ENCODE results near the gene MUC12. TPM values are rescaled to one million over a fixed set of nuclear protein-coding genes. Genes with fewer than 3 reads are reported as not detected.
"Not testable (repeated sequence)": the region's sequence is repeated elsewhere in the genome, so short reads cannot be mapped to it uniquely, and the experiment has no call there.

Gene MUC12
- total RNA-seq (under 1 TPM in 3 of 5 donors, not detected in 2; 0.09 to 0.51 (median 0.33) TPM), total RNA-seq (0 to 0.92 (median 0.14) reads per million in 29 experiments)
- total RNA-seq (2013) = not detected

GRCh38 chr7:100969066-100969615, at the start of gene MUC12:
MUC12 (plus strand) TSS chr7:100969565; CDS start chr7:100969623, 58 bp downstream.
- H3K27me3 ChIP-seq (replicated peaks in 1 of 2; ENCODE audit: control insufficient read depth in 2 of 2, extremely low read depth in 1 of 2, insufficient read depth in 2 of 2, low read length in 1 of 2) = peaks cover 7 to 66% of the 10 kb centered on the region in 2 experiments
- H3K36me3 ChIP-seq (ENCODE audit: control insufficient read depth in 2 of 2, extremely low read depth in 1 of 2, insufficient read depth in 1 of 2, low read length in 1 of 2) = no peaks in the 10 kb centered on the region
- Mint-ChIP-seq H3K36me3 (peaks cover 4% of the 10 kb centered on the region), H3K4me3 (no peak within 1 kb of the TSS), H3K27me3 (peaks cover 45 to 49% of the 10 kb centered on the region in 2 donors), H3K4me1 (peaks cover 20 to 24% (median 21%) of the 10 kb centered on the region in 3 donors), H3K27ac (no peak within 1 kb of the TSS), H3K9me3 (peaks cover 0 to 2% (median 2%) of the 10 kb centered on the region in 3 donors)
- ATAC-seq (replicated peaks in 1 of 4) (no peak), DNase-seq (no peak)
- H3K4me1 ChIP-seq (ENCODE audit: control insufficient read depth in 1 of 2, extremely low read depth in 1 of 2, insufficient read depth in 2 of 2, low read length in 2 of 2) = peaks cover 0 to 27% of the 10 kb centered on the region in 2 experiments
- ChIA-PET POLR2A (no interaction called here), CTCF (no interaction called here)
- no peak within 1 kb of the TSS for H3K27ac ChIP-seq (ENCODE audit: low read length)
- 69% methylated on average over 10 of the region's 12 CpGs for WGBS (ENCODE audit: insufficient coverage)
- H3K9me3 ChIP-seq = no peaks in the 10 kb centered on the region
- H3K4me3 ChIP-seq (ENCODE audit: control insufficient read depth in 1 of 2, extremely low read depth in 1 of 2, low read length in 1 of 2) = no peak within 1 kb of the TSS

- CTCF ChIA-PET; H3K36me3 Mint-ChIP-seq; H3K27ac Mint-ChIP-seq; ATAC-seq (replicated peaks in 1 of 4); H3K4me1 ChIP-seq (ENCODE audit: control insufficient read depth in 1 of 2, extremely low read depth in 1 of 2, insufficient read depth in 2 of 2, low read length in 2 of 2); H3K36me3 ChIP-seq (ENCODE audit: control insufficient read depth in 2 of 2, extremely low read depth in 1 of 2, insufficient read depth in 1 of 2, low read length in 1 of 2); POLR2A ChIA-PET; H3K27ac ChIP-seq (ENCODE audit: low read length); H3K4me3 ChIP-seq (ENCODE audit: control insufficient read depth in 1 of 2, extremely low read depth in 1 of 2, low read length in 1 of 2); H3K9me3 Mint-ChIP-seq; H3K4me1 Mint-ChIP-seq; DNase-seq; H3K9me3 ChIP-seq; H3K4me3 Mint-ChIP-seq: not testable (repeated sequence)
- WGBS (ENCODE audit: insufficient coverage) = 66% methylated on average over 3 of the region's 9 CpGs
- H3K27me3 Mint-ChIP-seq = peaks cover 9 to 29% of the 10 kb centered on the region in 2 donors
- H3K27me3 ChIP-seq (replicated peaks in 1 of 2; ENCODE audit: control insufficient read depth in 2 of 2, extremely low read depth in 1 of 2, insufficient read depth in 2 of 2, low read length in 1 of 2) = peaks cover 0 to 13% of the 10 kb centered on the region in 2 experiments
These were observed 49.5 kb upstream of the MUC12 start for GRCh38 chr7:100919779-100920437.

GRCh38 chr7:100921039-100921438, 48.3 kb upstream of the MUC12 start:
- Mint-ChIP-seq H3K27ac (no peak overlapping the region), H3K36me3 (no peaks in the 10 kb centered on the region), H3K4me3 (no peak overlapping the region), H3K27me3 (peaks cover 8 to 27% of the 10 kb centered on the region in 2 donors), H3K9me3 (no peaks in the 10 kb centered on the region), H3K4me1 (no peaks in the 10 kb centered on the region)
- no peak overlapping the region for H3K27ac ChIP-seq (ENCODE audit: low read length)
- H3K9me3 ChIP-seq = no peaks in the 10 kb centered on the region
- no peaks in the 10 kb centered on the region for H3K36me3 ChIP-seq (ENCODE audit: control insufficient read depth in 2 of 2, extremely low read depth in 1 of 2, insufficient read depth in 1 of 2, low read length in 1 of 2)
- ATAC-seq (replicated peaks in 1 of 4) (no peak), DNase-seq (no peak)
- ChIA-PET POLR2A (no interaction called here), CTCF (no interaction called here)
- peaks cover 0 to 13% of the 10 kb centered on the region in 2 experiments for H3K27me3 ChIP-seq (replicated peaks in 1 of 2; ENCODE audit: control insufficient read depth in 2 of 2, extremely low read depth in 1 of 2, insufficient read depth in 2 of 2, low read length in 1 of 2)
- H3K4me1 ChIP-seq (ENCODE audit: control insufficient read depth in 1 of 2, extremely low read depth in 1 of 2, insufficient read depth in 2 of 2, low read length in 2 of 2) = no peaks in the 10 kb centered on the region
- H3K4me3 ChIP-seq (ENCODE audit: control insufficient read depth in 1 of 2, extremely low read depth in 1 of 2, low read length in 1 of 2) = no peak overlapping the region

- H3K4me1 ChIP-seq (ENCODE audit: control insufficient read depth in 1 of 2, extremely low read depth in 1 of 2, insufficient read depth in 2 of 2, low read length in 2 of 2); POLR2A ChIA-PET; H3K36me3 ChIP-seq (ENCODE audit: control insufficient read depth in 2 of 2, extremely low read depth in 1 of 2, insufficient read depth in 1 of 2, low read length in 1 of 2); H3K9me3 Mint-ChIP-seq; H3K9me3 ChIP-seq; H3K36me3 Mint-ChIP-seq; H3K4me3 Mint-ChIP-seq; H3K27me3 ChIP-seq (replicated peaks in 1 of 2; ENCODE audit: control insufficient read depth in 2 of 2, extremely low read depth in 1 of 2, insufficient read depth in 2 of 2, low read length in 1 of 2); ATAC-seq (replicated peaks in 1 of 4); DNase-seq; H3K4me3 ChIP-seq (ENCODE audit: control insufficient read depth in 1 of 2, extremely low read depth in 1 of 2, low read length in 1 of 2); CTCF ChIA-PET; H3K4me1 Mint-ChIP-seq; H3K27ac Mint-ChIP-seq; H3K27ac ChIP-seq (ENCODE audit: low read length): not testable (repeated sequence)
- 49% methylated on average over 3 of the region's 4 CpGs for WGBS (ENCODE audit: insufficient coverage)
- H3K27me3 Mint-ChIP-seq = peaks cover 4 to 18% of the 10 kb centered on the region in 2 donors
These were observed 45.7 kb upstream of the MUC12 start for GRCh38 chr7:100923616-100924015.

- peaks cover 0 to 10% (median 5%) of the 10 kb centered on the region in 3 donors for H3K9me3 Mint-ChIP-seq
- no peak overlapping the region for H3K4me3 ChIP-seq (ENCODE audit: control insufficient read depth in 1 of 2, extremely low read depth in 1 of 2, low read length in 1 of 2)
- no peaks in the 10 kb centered on the region for H3K36me3 ChIP-seq (ENCODE audit: control insufficient read depth in 2 of 2, extremely low read depth in 1 of 2, insufficient read depth in 1 of 2, low read length in 1 of 2)
- no peaks in the 10 kb centered on the region for H3K9me3 ChIP-seq
- H3K27ac ChIP-seq (ENCODE audit: low read length) = no peak overlapping the region
- DNase-seq (no peak), ATAC-seq (replicated peaks in 1 of 4) (no peak)
- ChIA-PET CTCF (no interaction called here), POLR2A (no interaction called here)
- no peak overlapping the region for H3K27ac Mint-ChIP-seq
- H3K27me3 Mint-ChIP-seq = peaks cover 9 to 22% of the 10 kb centered on the region in 2 donors
- H3K4me3 Mint-ChIP-seq = no peak overlapping the region
- H3K27me3 ChIP-seq (replicated peaks in 1 of 2; ENCODE audit: control insufficient read depth in 2 of 2, extremely low read depth in 1 of 2, insufficient read depth in 2 of 2, low read length in 1 of 2) = peaks cover 0 to 23% of the 10 kb centered on the region in 2 experiments
- H3K4me1 Mint-ChIP-seq = no peaks in the 10 kb centered on the region
- no peaks in the 10 kb centered on the region for H3K4me1 ChIP-seq (ENCODE audit: control insufficient read depth in 1 of 2, extremely low read depth in 1 of 2, insufficient read depth in 2 of 2, low read length in 2 of 2)
- peaks cover 4% of the 10 kb centered on the region for H3K36me3 Mint-ChIP-seq
- 100% methylated on average over 1 of the region's 1 CpG for WGBS (ENCODE audit: insufficient coverage)
These were observed 39.6 kb upstream of the MUC12 start for GRCh38 chr7:100929808-100930174.

GRCh38 chr7:100933734-100934133, 35.6 kb upstream of the MUC12 start:
- Mint-ChIP-seq H3K4me1 (no peaks in the 10 kb centered on the region), H3K4me3 (no peak overlapping the region), H3K27ac (no peak overlapping the region), H3K36me3 (peaks cover 4% of the 10 kb centered on the region), H3K9me3 (peaks cover 0 to 10% (median 5%) of the 10 kb centered on the region in 3 donors), H3K27me3 (peaks cover 9 to 31% of the 10 kb centered on the region in 2 donors)
- 56% methylated on average over 2 of the region's 4 CpGs for WGBS (ENCODE audit: insufficient coverage)
- no peaks in the 10 kb centered on the region for H3K4me1 ChIP-seq (ENCODE audit: control insufficient read depth in 1 of 2, extremely low read depth in 1 of 2, insufficient read depth in 2 of 2, low read length in 2 of 2)
- no peak overlapping the region for H3K27ac ChIP-seq (ENCODE audit: low read length)
- peaks cover 0 to 27% of the 10 kb centered on the region in 2 experiments for H3K27me3 ChIP-seq (replicated peaks in 1 of 2; ENCODE audit: control insufficient read depth in 2 of 2, extremely low read depth in 1 of 2, insufficient read depth in 2 of 2, low read length in 1 of 2)
- H3K36me3 ChIP-seq (ENCODE audit: control insufficient read depth in 2 of 2, extremely low read depth in 1 of 2, insufficient read depth in 1 of 2, low read length in 1 of 2) = no peaks in the 10 kb centered on the region
- POLR2A ChIA-PET = no interaction called here
- DNase-seq = no peak
- H3K9me3 ChIP-seq = no peaks in the 10 kb centered on the region
- CTCF ChIA-PET = no interaction called here
- no peak overlapping the region for H3K4me3 ChIP-seq (ENCODE audit: control insufficient read depth in 1 of 2, extremely low read depth in 1 of 2, low read length in 1 of 2)
- ATAC-seq (replicated peaks in 1 of 4) = no peak
